HepG2 (cell line): ENCODE results near the gene FAM89B.

Source experiments
- CTCF ChIP-seq: sonication (generic); formaldehyde crosslinking; IDR thresholded peaks from 2 replicates; pipeline ENCODE4 v1.5.0; 2020; ENCODE audit warnings: mild to moderate bottlenecking, missing genetic modification reagents, moderate library complexity
- EZH2 ChIP-seq: conservative IDR thresholded peaks from 2 replicates; pipeline ENCODE4 v1.6.1; 2012; ENCODE audit warnings: mild to moderate bottlenecking, low read depth, low read length, moderate library complexity
- FOXM1 ChIP-seq: sonication (generic); formaldehyde crosslinking; IDR thresholded peaks from 2 replicates; pipeline ENCODE4 v1.5.0; 2020; ENCODE audit warnings: missing genetic modification reagents
- SRSF4 ChIP-seq: fragments of 200-400 bp; formaldehyde crosslinking; IDR thresholded peaks from one replicate; pipeline ENCODE4 v1.6.1; 2018; ENCODE audit warnings: mild to moderate bottlenecking, low read depth, low read length, moderate library complexity; ENCODE audit not compliant: poor library complexity, severe bottlenecking
- U2AF2 ChIP-seq: fragments of 200-400 bp; formaldehyde crosslinking; IDR thresholded peaks from 2 replicates; pipeline ENCODE4 v1.6.1; 2017; ENCODE audit warnings: low read depth, mild to moderate bottlenecking, low read length
- UBTF ChIP-seq: sonication (generic); formaldehyde crosslinking; IDR thresholded peaks from 2 replicates; pipeline ENCODE4 v1.4.0; 2020; ENCODE audit warnings: mild to moderate bottlenecking, missing genetic modification reagents
- ZBED4 ChIP-seq: sonication (generic); formaldehyde crosslinking; IDR thresholded peaks from 2 replicates; pipeline ENCODE4 v1.4.0; 2020; ENCODE audit warnings: missing genetic modification reagents, borderline replicate concordance
- ZNF747 ChIP-seq: sonication (generic); formaldehyde crosslinking; IDR thresholded peaks from 2 replicates; pipeline ENCODE4 v1.8.1; 2023; ENCODE audit warnings: missing genetic modification reagents, mild to moderate bottlenecking, borderline replicate concordance

GRCh38 chr11:65574109-65574810 is 1.9 kb downstream of the FAM89B start:
- TF ChIP-seq ZBED4 (CRISPR knock-in tag), result no peak
- no peak for TF ChIP-seq ZNF747
- no peak for TF ChIP-seq FOXM1 (CRISPR knock-in tag)
- TF ChIP-seq EZH2, result no peak
- peak; percentile 58; the same call in 1 of the 2 replicates for TF ChIP-seq UBTF (CRISPR knock-in tag)
- no peak for TF ChIP-seq SRSF4
- no peak for TF ChIP-seq U2AF2
- peak; percentile 83 for TF ChIP-seq CTCF (CRISPR knock-in tag)
